Activated CD4-positive, alpha-beta T cell treated with anti-CD3 and anti-CD28 coated beads, Interleukin-2, amount 50 U/mL, for 4 hours (primary cell): ENCODE results near the gene ZNF627.
"Not testable (repeated sequence)": the region's sequence is repeated elsewhere in the genome, so short reads cannot be mapped to it uniquely, and the experiment has no call there.

Experiments
- DNase-seq, 2 experiments: peaks; one replicate each; pipeline ENCODE4 v3.0.0-alpha.2; 2020

ZNF627 gene

DNA sequence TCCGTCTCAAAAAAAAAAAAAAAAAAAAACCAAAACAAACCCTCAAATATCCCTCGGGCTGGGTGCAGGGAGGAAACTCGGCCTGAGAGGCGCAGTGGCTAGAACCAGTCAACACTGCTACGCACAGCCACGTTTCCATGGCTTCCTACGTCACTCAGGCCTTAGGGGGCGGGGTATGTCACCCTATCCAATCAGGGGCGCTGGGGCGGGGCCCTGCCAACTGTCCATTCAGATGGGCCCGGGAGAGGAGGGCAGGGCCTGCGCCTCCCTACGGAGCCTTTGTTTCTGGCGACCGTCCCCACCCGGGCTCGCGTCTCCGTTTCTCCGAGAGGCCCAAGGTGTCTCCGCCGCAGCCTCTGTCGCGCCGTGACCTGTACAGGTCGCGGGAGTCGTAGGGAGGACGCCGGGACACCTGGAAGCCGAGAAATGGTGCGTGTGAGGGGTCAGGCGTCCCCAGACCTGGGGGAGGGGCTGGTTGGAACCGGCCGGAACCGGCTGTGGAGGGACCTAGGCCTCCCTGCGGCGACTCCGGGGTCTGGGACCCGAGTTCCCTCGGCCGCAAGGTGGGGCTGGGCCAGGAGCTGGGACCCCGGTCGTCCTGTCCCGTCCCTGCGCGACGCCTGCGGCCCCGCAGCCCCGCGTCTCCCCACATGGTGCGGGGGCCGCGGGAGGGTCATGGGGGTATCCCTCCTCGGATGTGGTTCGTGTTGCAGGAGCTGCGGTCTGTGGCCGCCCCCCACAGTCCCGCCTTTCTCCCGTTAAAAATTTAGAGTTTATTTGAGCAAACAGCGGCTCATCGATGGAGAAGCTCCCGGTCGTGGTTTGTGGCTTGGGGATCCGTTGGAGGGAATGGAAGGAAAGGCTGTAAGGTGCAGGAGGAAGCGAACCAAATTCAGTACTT, at the start of gene ZNF627:
Gene ZNF627, plus strand, starts transcription at position 282 of the 901 bp plus-strand sequence. Its CDS starts 145 bp downstream, at position 427.
- DNase-seq = peak; percentile 96

GRCh38 chr19:11547929-11548700, 49.2 kb upstream of the ZNF627 start:
- DNase-seq = no peak

GRCh38 chr19:11549386-11549953, 47.8 kb upstream of the ZNF627 start:
- DNase-seq = no peak

GRCh38 chr19:11550265-11550664, 47.0 kb upstream of the ZNF627 start:
- no peak for DNase-seq

- DNase-seq = no peak
Measured at GRCh38 chr19:11551603-11552235, 45.6 kb upstream of the ZNF627 start.

DNA sequence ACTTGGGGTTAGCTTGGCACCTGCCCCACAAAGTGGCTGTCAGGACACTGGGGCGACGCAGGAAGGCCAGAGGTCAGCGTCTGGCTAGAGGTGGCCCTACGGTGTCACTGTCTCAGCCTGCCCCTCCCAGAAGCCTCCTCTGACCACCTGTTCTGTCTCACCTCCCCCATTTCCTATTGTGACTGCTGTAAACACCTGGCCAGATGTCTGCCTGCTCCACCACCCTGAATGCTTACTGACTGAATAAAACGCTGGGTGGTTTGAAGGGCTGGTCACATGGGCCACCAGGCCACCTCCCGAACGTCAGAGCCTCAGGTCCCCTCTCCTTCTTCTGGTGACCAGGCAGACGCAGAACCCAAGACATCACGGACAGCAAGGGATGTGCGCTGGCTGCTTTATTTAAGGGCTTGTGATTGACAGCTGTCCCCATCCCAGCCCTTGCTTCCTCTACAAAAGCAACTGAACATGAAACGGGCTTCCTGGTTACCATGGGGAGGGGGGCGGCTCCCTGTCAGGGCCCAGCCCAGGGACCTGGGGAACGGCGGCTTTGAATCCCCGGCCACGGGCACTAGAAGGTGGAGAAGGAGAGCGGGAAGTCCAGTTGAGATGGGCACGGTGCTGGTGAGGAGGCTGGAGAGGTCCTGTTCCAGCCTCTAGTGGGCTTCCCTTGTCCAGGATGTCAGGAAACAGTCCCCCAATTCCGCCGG, 44.5 kb upstream of the ZNF627 start:
- DNase-seq = no peak

DNA sequence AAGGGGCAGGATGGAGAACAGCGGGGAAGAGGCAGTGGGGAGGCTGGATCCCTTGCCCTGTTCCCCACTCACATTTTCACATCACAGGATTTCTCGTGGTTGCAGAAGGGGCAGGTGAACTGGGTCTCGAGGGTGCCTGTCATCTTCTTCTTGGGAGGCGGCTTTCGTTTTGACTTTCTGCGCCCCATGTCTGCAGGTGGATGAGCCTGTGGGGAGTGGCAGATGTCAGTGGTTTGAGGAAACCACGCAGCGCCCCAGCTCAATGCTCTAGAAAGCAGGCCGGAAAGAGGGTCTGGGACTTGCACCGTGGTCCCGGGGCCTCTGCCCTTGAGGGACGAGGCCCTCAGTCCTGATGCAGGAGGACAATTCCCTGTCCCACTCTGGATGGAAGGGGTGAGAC, 43.1 kb upstream of the ZNF627 start:
- no peak for DNase-seq

DNA sequence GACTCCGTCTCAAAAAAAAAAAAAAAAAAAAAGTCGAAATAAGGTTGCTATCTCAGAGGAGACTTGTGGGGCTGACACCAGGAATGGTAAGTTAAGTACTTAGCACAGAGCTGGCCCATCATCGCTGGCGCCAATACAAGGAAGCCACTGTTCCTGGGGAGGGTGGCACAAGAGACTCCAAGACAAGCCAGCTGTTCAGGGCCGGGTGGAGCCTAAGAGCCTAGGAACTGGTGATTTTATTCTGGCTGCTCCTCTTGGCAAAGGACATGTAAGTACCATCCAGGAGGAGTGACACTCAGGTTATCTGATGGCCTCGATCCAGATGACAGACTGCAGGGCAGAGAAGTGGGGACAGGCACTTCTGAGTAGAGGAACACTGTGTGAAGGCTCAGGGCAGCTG, 42.0 kb upstream of the ZNF627 start:
- DNase-seq = no peak

- no peak for DNase-seq
Measured at GRCh38 chr19:11556634-11557420, 40.5 kb upstream of the ZNF627 start.

DNA sequence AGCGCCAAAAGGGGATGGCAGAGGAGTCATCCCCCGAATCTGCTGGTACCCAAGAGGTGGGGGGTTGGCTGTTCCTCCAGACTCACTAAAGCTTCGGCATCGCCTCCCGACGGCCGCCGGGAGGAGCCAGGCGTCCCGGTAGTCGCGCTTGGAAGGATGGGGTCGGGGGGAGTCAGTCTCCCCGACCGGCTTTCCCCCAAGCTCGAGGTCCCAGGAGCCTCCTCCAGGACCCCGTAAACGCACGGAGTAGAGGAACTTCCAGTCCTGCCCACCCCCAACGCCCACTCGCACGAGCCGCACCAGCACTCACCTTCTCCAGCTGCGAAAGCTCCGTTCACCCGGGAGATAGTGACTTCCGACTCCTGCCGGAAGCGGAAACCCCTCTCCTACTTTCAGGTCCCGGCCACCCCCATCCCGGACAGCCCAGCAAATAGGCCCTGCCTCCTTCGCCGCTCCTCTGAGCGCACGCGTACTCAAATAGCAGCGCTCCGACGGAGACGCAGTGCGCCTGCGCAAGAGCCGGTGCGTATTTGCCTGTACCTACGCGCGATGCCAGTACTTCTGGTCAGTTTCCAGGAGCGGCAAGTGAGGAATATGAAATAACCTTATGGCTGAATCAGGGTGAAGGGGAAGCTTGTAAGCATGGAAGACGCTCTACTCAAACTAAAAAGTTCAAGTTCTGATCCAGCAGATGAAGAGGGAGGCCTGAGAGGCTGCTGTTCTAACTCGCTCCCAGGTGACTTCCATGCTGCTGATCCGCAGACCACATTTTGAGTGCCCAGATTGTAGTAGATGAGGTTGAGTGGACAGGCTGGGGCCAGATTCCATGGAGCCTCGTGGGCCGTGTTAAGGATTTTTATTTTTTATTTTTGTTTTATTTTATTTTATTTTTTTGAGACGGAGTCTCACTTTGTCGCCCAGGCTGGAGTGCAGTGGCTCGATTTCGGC, 38.1 kb upstream of the ZNF627 start, which contains the start of gene ELOF1:
Gene ELOF1, minus strand, starts transcription at position 350 of the 948 bp plus-strand sequence. CDS start 4,883 bp downstream, outside the sequence.
- peak; percentile 95 to 97 for DNase-seq

DNA sequence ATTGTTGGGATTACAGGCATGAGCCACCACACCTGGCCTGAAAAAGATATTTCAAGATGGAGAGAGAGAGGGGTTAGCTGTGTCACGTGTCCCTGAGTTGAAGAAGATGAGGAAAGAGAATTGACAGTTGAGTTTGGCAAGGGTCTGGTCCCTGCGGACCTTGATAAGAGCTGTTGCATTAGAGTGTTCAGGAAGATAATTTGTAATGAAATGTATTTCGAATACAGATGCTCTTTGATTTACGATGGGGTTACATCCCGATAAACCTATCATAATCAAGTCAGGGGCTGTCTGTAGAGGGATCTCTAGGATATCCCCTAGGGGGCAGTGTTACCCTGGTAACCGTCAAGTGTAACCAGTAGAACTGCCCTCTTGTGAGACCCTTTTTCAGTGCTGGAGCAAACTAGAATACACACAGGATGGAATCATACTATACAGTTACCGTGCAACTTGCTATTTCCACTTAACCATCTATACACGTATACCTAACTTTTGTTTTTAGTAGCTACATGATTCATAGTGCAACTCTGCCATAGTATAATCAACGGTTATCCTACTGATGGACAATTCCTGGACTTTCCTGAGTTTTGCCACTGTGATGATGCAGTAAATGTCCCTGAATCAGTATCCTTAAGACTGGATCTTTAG, 36.8 kb upstream of the ZNF627 start:
- peak; percentile 44 to 46 for DNase-seq

DNA sequence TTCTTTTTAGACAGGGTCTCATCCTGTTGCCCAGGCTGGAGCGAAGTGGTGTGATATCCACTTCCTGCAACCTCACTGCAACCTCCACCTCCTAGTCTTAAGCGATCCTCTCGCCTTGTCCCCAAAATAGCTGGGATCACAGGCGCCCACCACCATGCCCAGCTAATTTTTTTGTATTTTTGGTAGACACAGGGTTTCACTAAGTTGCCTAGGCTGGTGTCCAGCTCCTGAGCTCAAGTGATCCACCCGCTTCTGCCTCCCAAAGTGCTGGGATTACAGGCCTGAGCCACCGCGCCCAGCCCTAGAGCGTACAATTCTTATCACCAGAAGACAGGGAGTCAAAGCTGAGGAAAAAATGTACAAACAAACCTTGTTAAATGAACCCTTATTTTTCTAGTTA, 33.8 kb upstream of the ZNF627 start:
- DNase-seq = no peak

GRCh38 chr19:11564082-11564807, 33.0 kb upstream of the ZNF627 start:
- not testable (repeated sequence) for DNase-seq

- DNase-seq = not testable (repeated sequence)
Measured at GRCh38 chr19:11565649-11565980, 31.7 kb upstream of the ZNF627 start.

- DNase-seq = no peak
Measured at GRCh38 chr19:11566164-11566563, 31.1 kb upstream of the ZNF627 start.

DNA sequence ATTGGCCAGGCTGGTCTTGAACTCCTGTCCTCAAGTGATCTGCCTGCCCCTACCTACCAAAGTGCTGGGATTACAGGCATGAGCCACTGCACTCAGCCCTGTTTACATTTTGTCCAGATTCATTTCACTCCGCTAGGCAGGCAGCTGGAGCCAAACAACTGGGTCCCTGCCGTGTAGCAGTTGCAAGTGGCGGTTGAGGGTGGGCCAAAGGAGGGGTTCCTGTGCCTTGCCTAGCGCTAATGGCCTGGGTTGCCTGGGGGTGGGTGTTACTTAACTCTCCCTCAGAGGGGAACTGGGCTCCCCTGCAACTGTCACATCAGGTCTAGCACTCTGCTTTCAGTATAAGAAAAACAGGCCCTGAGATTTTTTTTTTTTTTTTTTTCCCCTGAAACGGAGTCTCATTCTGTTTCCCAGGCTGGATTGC, 27.2 kb upstream of the ZNF627 start:
- no peak for DNase-seq

- not testable (repeated sequence) for DNase-seq
Measured at GRCh38 chr19:11573354-11573753, 23.9 kb upstream of the ZNF627 start.

- DNase-seq = not testable (repeated sequence)
Measured at GRCh38 chr19:11573763-11574162, 23.5 kb upstream of the ZNF627 start.

GRCh38 chr19:11574689-11575088, 22.6 kb upstream of the ZNF627 start:
- DNase-seq = no peak
